Right renal pelvis (tissue), 4 donors: Measurements from ENCODE around the gene SSU72. TPM values are rescaled to one million over a fixed set of nuclear protein-coding genes. Genes with fewer than 3 reads are reported as not detected.
A peak's percentile ranks its signal among the peaks of the same experiment; 100 is the strongest.
"Not testable (repeated sequence)": the region's sequence is repeated elsewhere in the genome, so short reads cannot be mapped to it uniquely, and the experiment has no call there.

Experiments used
- DNase-seq, 4 donors: peaks; one replicate each; pipeline ENCODE4 v3.0.0-alpha.2; 2013; ENCODE audit warnings: low read depth in 4 of 4, low spot score in 3 of 4, missing footprints in 1 of 4
- polyA plus RNA-seq, 4 donors: library from polyadenylated mRNA; unstranded; fragments of 120-200 nt; gene quantifications; one replicate each; pipeline ENCODE4 v1.2.1, GENCODE V29; 2013; ENCODE audit not compliant: insufficient read length in 4 of 4

SSU72 gene
- polyA plus RNA-seq, 4 donors: 86.8 to 95.0 (median 91.0) TPM

DNA sequence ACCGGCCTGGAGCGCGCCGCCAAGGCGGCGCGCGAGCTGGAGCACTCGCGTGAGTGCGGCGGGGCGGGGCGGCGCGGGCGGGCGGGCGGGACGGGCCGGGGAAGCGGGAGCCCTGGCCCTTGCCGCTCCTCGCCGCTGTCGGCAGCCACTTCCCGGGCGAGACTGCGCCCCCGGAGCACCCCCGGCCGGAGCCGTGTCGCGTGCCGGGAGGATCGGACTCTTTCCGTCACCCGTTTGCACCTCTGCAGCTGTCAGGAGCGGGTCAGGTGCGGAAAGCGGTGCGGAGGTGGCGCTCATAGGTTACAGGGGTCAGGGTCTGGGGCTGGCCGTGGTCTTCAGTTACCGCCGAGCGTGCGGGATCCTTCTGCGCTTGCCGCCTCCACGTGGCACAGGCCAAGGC, 62.2 kb downstream of the SSU72 start:
- DNase-seq: not testable (repeated sequence)

DNA sequence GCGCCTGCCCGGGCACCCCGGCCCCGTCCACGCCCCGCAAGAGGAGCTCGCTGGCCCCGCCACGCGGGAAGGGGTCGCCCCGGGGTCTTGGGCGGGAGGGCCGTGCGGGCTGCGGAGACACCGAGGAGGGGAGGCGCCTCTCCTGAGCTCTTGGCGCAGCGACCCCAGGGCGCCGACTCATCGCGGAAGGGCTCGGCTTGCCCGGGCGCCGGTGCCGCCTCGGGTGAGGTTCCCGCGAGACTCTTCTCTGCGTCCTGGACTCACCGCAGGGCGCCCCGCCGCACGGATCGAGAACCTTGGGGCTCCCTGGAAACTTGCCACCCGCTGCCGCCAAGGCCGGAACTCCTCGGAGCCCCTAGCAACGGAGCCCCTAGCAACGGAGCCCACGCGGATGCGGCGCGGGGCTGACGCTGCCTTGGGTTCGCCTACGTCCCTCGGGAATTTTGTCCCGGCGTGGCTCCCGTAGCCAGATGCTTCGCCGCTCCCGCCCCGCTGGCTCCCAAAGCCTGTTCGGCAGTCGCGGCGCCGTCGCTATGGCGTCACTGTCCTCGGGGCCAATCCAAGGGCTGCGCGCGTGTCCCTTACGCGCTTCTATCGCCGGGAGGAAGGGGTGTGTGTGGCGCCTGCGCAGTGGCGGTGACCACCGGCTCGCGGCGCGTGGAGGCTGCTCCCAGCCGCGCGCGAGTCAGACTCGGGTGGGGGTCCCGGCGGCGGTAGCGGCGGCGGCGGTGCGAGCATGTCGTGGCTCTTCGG, 63.0 kb downstream of the SSU72 start, which contains the start of gene ATAD3A:
Gene ATAD3A (plus strand): TSS at position 630 of the 753 bp plus-strand sequence. CDS start 107 bp downstream, at position 737.
- DNase-seq: peak; percentile 96 to 98 (median 96)

DNA sequence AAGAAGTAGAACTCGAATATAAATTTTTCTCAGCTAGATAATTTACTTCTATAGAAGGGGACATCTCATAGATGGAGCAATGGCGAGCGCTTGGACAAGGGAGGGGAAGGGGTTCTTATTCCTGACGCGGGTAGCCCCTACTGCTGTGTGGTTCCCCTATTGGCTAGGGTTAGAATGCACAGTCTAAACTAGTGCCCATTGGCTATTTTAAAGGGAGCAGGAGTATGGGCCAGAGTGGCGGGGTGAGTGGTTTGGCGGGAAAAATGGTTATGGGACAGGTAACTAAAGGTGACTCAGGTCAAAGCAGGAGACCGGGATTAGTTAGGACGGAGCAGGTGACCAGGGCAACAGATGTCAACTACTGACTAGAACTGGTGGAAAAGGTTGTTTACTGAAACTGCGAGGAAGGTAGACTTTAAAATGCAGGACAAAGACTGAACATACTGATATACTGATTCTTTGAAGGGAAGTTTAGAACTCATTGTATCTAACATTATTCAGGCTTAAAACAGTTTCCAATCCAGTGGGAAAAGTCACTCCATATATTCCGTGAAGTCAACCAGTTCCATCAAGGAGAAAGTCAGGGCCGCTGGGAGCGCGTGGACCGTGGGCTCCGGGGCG, 63.6 kb downstream of the SSU72 start:
- peak in 1 of 4 donors; percentile 1 for DNase-seq

DNA sequence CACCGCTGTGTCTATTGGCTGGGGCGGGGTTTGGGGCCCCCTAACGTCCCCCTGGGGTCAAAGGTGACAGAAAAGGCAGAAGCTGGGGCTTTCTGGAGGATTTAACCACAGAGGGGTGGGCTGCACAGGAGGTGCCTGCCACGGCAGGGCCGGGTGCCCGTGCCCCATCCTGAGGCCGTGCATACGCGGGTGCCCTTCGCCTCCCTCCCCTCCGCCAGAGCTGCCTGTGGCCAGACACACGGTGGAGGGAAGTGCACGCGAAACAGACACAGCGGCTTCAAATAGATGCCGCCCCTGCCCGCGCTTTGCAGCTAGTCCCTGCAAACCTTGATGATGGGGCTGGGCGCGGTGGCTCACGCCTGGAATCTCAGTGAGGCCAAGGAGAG, 65.2 kb downstream of the SSU72 start:
- DNase-seq: not testable (repeated sequence)

DNA sequence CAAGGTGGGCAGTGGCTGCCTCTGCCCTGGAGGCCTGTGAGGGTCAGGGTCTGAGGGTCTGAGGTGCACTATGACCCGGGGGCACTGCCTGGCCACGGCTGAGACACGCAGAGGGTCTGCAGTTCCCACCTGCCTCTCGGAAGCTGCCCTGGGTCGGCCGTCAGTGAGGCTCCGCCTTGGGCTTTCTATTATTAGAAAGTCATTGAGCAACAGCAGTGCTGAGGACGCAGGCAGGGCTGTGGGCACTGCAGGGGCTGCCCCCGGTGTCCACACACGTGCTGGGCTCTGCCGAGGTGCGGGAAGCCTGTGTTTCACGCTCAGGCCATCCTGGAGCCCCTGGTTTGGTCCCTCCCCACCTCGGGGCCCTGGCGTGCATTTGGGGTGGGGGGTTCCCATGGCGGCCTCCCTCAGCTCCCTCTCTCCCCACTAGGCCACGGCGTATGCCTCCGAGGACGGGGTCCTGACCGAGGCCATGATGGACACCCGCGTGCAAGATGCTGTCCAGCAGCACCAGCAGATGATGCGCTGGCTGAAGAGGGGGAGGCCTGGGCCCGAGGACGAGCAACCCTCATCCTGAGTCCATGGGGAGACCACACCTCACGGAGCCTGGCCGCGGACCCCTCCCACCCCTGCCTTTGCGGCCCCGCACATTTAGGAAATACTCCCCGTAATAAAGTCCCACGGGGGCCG, 65.7 kb downstream of the SSU72 start:
- DNase-seq: not testable (repeated sequence)

DNA sequence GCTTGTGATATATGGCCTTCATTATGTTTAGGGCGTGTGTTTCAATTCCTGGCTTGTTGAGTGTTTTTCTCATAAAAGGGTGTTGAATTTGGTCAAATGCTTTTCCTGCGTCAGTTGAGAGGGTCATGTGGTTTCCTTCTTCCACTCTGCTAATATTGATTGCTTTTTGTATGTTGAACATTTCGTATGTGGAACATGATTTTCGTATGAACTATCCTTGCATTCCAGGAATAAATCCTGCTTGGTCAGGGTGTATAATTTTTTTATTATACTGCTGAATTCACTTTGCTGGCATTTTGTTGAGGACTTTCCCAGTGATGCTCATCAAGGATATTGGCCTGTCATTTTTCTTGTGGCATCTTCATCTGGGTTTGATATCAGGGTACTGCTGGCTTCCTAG, 67.4 kb downstream of the SSU72 start:
- no peak for DNase-seq

DNA sequence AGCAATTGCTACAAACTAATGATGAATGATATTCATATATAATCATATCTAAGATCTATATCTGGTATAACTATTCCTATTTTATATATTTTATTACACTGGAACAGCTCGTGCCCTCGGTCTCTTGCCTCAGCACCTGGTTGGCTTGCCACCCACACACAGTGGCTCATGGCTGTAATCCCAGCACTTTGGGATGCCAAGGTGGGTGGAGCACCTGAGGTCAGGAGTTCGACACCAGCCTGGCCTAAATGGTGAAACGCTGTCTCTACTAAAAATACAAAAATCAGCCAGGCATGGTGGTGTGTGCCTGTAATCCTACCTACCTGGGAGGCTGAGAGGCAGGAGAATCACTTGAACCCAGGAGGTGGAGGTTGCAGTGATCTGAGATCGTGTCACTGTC, 68.9 kb downstream of the SSU72 start:
- not testable (repeated sequence) for DNase-seq

DNA sequence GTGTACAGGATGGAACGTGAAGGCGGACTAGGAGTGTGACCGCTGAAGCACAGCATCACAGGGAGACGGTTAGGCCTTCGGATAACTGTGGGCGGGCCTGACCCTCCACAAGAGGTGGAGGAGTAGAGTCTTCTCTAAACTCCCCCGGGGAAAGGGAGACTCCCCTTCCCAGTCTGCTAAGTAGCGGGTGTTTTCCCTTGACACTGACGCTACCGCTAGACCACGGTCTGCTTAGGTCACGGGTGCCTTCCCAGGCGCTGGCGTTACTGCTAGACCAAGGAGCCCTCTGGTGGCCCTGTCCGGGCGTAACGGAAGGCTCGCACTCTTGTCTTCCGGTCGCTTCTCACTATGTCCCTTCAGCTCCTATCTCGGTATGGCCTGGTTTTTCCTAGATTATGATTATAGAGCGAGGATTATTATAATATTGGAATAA, 69.3 kb downstream of the SSU72 start:
- DNase-seq: not testable (repeated sequence)

DNA sequence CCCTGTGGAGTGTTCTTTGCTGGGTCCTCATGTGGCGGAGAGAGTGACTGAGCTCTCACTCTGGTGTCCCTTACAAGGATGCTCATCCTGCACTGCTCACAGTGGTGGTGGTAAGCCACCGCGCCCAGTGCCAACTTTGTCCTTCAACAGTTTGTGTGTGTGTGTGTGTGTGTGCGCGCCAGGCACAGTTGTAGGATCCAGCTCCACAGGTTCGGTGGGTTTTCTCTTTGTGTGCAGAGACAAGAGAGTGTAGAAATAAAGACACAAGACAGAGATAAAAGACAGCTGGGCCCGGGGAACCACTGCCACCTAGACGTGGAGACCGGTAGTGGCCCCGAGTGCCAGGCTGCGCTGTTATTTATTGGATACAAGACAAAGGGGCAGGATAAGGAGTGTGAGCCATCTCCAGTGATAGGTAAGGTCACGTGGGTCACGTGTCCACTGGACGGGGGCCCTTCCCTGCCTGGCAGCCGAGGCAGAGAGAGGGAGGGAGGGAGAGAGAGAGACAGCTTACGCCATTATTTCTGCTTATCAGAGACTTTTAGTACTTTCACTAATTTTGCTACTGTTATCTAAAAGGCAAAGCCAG, 69.8 kb downstream of the SSU72 start:
- DNase-seq: peak in 3 of 4 donors; percentile 25 to 44 (median 33)

DNA sequence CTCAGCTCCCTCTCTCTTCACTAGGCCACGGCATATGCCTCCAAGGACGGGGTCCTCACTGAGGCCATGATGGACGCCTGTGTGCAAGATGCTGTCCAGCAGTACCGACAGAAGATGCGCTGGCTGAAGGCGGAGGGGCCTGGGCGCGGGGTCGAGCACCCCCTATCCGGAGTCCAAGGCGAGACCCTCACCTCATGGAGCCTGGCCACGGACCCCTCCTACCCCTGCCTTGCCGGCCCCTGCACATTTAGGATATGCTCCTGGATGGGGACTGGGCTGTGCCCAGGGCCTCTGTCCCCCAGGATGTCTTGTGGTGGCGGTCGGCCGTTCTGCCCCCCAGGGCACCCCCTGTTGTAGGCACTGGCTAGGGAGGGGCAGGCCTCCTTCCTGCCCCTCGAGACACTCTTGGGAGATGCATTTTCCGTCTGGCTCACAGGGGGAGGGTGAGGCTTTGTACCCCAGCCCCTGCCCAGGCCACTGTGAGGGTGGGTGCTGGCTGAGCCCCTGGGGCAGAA, 79.1 kb downstream of the SSU72 start:
- DNase-seq: not testable (repeated sequence)

DNA sequence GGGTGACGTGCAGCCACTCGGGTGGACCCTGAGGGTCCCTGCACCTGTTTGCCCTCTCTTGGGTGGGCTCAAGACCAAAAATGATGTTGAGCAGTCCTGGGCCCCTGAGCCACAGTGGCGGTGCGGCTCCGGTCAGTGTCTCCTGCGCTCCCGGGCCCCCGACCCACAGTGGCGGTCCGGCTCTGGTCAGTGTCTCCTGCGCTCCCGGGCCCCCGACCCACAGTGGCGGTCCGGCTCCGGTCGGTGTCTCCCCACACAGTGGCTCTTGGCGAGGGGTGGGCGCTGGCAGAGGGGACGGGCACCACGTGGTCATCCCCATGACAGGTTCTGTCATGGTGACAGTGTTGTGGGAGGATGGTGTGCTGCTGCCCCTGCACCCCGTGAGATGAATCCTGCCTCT, 80.4 kb downstream of the SSU72 start:
- not testable (repeated sequence) for DNase-seq

Other genes starting within 250 kb of the SSU72 start
- under 1 TPM; 0.22 to 0.56 (median 0.33) TPM for gene TAS1R3, start 243.6 kb downstream of the SSU72 start, polyA plus RNA-seq
- gene DVL1, start 225.4 kb downstream of the SSU72 start, polyA plus RNA-seq: 10 to 100 TPM; 27.0 to 56.4 (median 28.5) TPM
- 100 to 1,000 TPM; 177 to 242 (median 190) TPM for gene MXRA8, start 216.3 kb downstream of the SSU72 start, polyA plus RNA-seq
- 100 to 1,000 TPM in 1 of 4 donors, 10 to 100 TPM in 3; 63.0 to 110 (median 64.3) TPM for gene AURKAIP1, start 199.7 kb downstream of the SSU72 start, polyA plus RNA-seq
- 100 to 1,000 TPM; 232 to 273 (median 238) TPM for gene CCNL2, start 175.5 kb downstream of the SSU72 start, polyA plus RNA-seq
- gene MRPL20, start 167.6 kb downstream of the SSU72 start, polyA plus RNA-seq: 100 to 1,000 TPM; 110 to 137 (median 115) TPM
- gene ANKRD65, start 153.6 kb downstream of the SSU72 start, polyA plus RNA-seq: 10 to 100 TPM in 2 of 4 donors, 1 to 10 TPM in 2; 6.6 to 19.9 (median 11.9) TPM
- 10 to 100 TPM; 53.9 to 92.3 (median 63.1) TPM for gene VWA1, start 139.2 kb downstream of the SSU72 start, polyA plus RNA-seq
- 1 to 10 TPM; 1.4 to 3.1 (median 3.1) TPM for gene ATAD3C, start 125.2 kb downstream of the SSU72 start, polyA plus RNA-seq
- gene ATAD3B, start 103.1 kb downstream of the SSU72 start, polyA plus RNA-seq: 10 to 100 TPM in 2 of 4 donors, 1 to 10 TPM in 2; 9.1 to 15.9 (median 12.4) TPM
- 10 to 100 TPM; 20.2 to 25.6 (median 21.4) TPM for gene ATAD3A, start 62.7 kb downstream of the SSU72 start, polyA plus RNA-seq
- 1 to 10 TPM; 4.4 to 9.2 (median 4.9) TPM for gene TMEM240, start 34.2 kb downstream of the SSU72 start, polyA plus RNA-seq
- gene FNDC10, start 25.3 kb upstream of the SSU72 start, polyA plus RNA-seq: 1 to 10 TPM; 1.5 to 4.5 (median 2.6) TPM
- gene MIB2, start 40.6 kb upstream of the SSU72 start, polyA plus RNA-seq: 10 to 100 TPM; 32.2 to 63.4 (median 38.2) TPM
- gene MMP23B, start 57.3 kb upstream of the SSU72 start, polyA plus RNA-seq: 10 to 100 TPM; 16.9 to 38.6 (median 21.7) TPM
- gene CDK11B, start 84.1 kb upstream of the SSU72 start, polyA plus RNA-seq: 10 to 100 TPM; 38.0 to 42.2 (median 40.9) TPM
- gene SLC35E2B, start 117.9 kb upstream of the SSU72 start, polyA plus RNA-seq: 10 to 100 TPM; 68.3 to 81.6 (median 70.9) TPM
- gene CDK11A, start 149.5 kb upstream of the SSU72 start, polyA plus RNA-seq: 10 to 100 TPM; 22.7 to 34.9 (median 28.6) TPM
- gene NADK, start 203.6 kb upstream of the SSU72 start, polyA plus RNA-seq: 10 to 100 TPM; 43.4 to 52.3 (median 46.7) TPM